Right kidney (tissue), 1 donor: ENCODE data around the gene SLC24A4.
"Not testable (repeated sequence)": the region's sequence is repeated elsewhere in the genome, so short reads cannot be mapped to it uniquely, and the experiment has no call there.

ENCODE experiments used
- DNase-seq: peaks from one replicate; pipeline ENCODE4 v3.0.0-alpha.2; 2016

SLC24A4 gene

DNA sequence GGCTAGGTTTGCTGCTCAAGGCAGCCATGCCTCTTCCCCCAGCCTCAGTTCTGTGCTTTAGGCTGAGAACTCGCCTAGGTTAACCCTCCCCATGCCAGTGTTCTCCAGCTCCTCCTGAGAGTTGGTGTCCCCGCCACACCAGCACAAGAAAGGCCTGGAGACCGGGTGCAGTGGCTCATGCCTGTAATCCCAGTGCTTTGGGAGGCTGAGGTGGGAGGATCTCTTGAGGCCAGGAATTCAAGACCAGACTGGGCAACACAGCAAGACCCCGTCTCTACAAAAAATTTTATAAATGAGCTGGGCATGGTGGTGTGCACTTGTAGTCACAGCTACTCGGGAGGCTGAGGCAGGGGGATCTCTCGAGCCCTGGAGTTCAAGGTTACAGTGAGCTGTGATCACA is 200.8 kb downstream of the SLC24A4 start:
- no peak for DNase-seq

DNA sequence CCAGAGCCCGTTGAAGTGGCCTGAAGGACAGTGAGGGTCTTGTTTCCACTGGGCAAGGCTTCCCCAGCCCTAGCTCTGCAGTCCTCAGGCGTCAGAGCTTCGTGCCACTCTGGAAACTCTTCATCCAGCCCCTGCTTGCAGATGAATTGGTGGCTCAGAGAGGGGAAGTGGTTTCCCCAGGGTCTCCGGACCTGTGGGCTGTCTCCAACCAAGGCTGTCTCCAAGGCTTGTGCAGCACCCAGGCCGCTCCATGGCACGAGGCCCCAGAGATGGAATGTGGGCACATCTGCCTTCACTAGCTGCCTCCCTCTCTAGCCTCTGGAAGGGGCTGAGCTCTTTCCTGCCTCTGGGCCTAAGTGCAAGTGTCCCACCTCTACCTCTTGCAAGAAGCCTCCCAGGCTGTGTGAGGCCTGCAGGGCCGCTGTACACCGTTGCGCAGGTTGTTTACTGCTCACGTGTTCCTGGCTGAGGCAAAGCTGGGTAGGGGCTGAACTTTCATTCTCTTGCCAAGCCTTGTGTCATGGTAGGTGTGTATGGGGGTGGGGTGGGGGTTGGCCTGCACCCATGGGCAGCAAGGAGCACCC is 201.7 kb downstream of the SLC24A4 start:
- DNase-seq: no peak

DNA sequence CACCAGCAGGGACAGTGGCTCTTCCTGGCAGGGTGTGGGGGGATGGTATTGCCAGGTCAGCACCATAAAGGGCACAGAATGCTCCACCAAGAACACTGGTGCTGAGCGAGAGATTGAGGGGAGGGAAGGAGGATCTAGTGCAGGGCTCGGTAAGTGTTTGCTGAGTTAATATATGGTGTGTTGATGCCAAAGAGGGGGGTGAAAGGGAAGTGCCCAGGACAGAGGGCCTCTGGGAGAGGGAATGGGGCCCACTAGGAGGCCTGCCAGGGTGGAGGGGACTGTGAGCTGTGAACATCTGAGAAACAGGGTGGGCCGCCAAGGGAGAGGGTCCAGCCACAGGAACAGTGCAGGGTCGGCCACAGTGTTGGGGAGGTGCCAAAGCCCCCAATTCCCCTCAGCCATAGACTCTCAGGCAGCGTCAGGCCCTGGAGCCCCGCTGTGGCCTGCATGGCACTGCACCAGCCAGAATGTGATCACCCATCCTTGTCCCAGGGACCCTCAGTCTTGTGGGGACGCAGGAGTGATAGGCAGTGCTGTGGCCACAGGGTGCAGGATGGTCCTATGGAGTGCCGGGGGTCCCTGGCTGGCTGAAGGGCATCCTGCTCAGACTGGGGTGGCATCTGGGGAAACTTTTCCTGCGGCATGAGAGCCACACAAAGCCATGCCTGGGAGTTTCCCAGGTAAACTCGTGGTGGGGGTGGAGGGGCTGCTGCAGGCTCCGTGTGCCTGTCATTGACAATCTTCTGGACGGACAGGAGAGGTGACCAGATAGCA is 202.5 kb downstream of the SLC24A4 start:
- DNase-seq: no peak

DNA sequence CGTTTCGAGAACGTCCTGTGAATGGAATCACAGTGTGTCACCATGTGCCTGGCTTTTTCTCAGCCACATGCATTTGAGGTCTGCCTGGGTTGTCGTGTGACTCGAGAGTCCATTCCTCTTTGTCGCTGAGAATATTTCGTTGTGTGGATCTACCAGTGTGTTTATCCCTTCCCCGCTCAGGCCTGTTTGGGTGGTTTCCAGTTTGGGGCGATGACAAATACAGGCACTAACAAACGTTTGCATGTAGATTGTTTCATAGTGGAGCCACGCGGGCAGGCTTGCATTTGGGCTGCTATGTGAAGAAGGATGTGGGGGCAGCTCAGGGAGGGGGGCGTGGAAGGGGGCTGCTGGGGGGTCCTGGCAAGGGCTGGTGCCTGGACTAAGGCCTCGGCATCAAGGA is 204.8 kb downstream of the SLC24A4 start:
- no peak for DNase-seq

DNA sequence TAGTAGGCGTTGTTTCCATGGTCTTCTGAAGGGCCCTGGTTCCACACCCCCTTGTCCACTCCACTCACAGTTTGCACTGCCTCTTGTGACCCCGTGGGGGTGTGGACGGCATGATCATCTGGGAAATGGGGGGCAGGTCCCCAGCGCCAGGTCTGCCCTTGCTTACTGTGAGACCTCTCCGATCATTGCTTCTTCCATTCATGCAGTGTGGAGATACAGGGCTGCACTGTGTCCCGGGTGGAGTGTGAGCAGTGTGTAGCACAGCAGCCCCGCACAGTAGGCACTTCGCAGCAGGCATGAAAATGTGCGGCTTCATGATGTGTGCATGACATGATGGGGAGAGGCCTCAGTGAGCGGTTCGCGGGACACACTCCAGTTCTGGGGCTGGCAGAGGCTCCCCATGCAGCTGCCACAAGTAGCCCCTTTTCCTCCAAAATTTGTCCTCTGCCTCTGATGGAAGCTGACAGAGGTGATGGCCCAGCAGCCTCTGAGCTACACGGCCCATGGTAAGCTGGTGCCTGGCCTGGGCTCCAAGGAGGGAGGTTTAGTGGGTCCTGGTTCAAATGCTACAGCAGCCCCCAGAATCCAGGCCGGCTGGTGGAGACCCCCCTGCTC is 205.6 kb downstream of the SLC24A4 start:
- no peak for DNase-seq

DNA sequence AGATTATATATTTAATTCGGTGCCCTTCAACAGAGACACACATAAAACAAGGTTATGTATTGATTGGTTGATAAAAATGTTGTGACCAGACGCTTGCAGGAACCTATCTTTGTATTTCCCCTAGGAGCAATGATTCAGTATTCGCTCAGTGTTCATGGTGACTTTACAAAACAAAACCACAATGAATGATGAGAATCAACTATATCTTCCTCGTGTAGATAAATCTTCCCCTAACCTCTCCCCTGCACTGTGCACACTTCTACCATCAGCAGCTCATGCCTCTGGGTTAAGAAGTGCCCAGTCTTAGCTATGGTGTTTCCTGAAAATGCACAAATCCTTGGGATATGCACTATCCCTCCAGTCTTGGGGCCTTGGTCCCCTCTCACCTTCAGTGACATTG is 206.9 kb downstream of the SLC24A4 start:
- DNase-seq: no peak

DNA sequence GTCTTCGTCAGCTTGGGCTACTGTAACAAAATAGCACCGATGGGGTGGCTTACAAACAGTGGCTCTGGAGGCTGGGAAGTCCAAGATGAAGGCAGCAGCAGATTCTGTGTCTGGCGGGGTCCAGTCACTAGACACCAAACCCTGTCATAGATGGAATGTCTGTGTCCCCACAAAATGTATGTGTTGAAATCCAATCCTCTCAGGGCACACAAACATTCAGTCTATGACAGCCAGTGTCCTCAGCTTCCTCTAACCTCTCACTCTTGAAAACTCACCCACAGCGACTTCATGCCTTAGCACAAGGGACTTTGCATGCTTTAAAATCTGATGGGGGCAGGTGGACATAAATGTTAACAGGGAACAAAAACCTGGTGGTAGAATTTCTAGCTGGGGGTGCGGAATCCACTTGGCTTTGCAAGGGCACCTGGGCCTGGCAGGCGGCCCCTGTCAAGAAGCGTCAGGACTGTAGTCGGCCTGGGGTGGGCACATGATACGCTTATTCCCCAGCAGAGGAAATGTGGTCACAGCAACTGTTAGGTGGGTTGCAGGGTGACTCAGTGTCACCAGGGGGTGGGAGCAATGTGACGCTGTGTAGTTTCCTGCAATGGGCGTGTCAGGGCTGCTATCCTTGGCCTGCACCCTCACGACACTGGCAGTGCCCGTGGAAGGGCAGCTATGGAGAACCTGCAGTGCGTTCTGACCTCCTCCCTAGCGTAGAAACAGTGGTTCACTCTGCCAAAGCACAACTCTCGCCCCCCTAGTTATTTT is 208.3 kb downstream of the SLC24A4 start:
- no peak for DNase-seq

DNA sequence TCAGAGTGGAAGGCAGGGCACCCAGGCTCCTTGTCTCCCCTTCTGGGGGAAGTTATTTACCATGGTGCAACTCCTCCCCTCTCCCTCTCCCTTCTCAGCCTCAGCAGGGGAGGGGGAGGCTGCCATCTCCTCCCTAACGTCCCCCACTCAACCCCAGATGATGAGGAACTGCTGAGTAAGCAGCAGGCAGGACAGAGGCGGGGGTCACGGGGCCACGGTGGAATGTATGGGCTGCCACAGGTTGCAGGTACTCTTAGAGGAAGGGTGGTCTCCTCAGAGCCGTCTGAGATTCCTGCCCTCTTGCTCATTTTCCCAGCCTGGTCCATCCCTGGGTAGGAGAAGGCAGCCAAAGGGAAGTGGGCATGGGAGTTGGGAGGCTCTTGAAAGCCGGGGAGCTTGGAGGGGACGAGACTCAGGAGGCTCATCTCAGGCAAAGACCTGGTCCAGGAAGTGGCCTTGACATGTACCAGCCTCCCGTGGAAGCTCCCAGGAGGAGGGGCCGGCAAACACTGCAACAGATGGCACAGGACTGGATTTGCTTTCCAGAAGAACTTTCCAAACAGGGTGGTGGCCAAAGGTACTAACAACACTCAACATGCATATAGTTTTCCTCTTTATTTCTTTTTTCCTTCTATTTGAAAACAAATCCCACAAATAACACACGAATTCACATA is 209.7 kb downstream of the SLC24A4 start:
- no peak for DNase-seq

DNA sequence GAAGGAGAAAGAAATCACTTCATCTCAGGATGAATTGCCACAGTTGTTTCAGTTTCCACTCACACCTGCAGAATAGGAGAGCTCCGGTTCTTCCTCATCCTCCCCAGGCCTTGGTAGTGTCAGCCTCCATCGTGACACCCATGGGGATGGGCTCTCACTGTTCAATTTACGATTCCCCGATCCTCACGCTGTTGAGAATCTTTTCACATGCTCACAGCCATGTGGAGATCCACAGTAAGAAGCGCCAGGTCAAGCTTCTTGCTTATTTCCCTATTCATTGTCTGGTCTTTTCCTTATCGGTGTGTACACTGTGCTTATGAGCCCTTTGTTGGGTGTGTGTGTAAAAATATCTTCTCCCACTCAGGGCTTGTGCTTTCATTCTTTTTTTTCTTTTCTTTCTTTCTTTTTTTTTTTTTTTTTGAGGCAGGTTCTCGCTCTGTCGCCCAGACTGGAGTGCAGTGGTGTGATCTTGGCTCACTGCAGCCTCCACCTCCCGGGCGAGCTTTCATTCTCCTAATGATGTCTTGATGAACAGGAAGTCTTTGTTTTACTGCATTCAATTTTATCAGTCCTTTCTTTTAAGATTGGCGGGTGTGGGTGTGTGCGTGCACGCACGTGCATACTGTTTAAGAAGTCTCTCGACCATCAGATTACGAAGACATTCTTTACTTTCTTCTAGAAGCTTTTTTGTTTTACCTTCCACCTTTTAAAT is 212.1 kb downstream of the SLC24A4 start:
- DNase-seq: no peak

DNA sequence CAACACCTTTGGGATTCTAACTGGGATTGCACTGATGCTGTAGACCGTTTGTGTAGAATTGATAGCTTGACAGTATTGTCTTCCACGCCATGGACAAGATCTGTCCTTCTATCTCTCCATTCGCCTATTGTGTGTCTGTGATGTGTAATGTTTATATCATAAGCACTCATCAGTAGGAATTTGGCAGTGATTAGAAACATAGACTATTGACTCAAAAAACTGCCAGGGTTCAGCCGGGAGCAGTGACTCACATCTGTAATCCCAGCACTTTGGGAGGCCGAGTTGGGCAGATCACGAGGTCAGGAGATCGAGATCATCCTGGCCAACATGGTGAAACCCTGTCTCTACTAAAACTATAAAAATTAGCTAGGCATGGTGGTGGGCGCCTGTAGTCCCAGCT is 213.3 kb downstream of the SLC24A4 start:
- DNase-seq: not testable (repeated sequence)

DNA sequence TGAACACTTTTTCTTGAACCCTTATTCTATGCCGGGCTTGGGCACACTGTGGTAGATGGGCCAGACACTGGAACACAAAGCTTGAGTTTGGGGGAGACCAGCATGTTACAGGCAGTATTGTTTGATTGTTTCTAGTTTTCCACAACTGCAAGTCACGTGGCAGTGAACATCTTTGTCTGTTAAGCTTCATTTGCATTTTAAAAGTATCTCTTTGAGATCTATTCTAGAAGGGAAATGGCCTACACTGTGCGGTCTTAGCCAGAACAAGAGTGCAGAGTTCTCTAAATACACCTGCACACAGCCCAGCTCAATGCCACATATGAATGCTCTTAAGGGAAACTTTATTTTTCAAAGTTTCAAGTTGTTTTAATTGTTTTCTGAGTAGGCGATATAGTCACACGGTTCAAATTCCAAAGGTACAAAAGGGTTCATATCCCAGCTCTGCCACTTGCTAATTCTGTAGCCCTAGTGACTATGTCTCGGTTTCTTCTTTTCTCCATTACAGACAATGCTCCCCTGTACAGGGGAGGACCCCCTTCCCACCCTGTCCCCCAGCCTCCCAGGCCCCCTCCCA is 215.5 kb downstream of the SLC24A4 start:
- no peak for DNase-seq

DNA sequence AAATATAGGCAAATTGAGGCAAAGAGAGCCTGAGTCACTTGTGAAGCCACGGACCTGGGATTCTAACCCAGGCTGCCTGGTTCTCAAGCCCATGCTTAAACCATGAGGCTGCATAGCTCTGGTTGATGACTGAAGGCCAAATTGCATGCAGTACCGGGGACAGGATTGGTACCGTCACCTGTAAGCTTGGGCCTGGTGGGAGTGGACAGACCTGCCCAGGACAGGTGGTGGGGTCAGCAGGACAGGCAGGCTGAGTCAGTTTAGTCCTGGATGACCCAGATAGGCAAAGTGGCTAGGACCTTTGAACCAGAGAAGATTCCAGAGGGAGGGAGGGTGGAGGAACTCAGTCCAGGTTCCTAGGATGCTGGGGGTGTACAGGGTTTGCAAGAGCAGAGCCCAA is 216.5 kb downstream of the SLC24A4 start:
- DNase-seq: no peak

DNA sequence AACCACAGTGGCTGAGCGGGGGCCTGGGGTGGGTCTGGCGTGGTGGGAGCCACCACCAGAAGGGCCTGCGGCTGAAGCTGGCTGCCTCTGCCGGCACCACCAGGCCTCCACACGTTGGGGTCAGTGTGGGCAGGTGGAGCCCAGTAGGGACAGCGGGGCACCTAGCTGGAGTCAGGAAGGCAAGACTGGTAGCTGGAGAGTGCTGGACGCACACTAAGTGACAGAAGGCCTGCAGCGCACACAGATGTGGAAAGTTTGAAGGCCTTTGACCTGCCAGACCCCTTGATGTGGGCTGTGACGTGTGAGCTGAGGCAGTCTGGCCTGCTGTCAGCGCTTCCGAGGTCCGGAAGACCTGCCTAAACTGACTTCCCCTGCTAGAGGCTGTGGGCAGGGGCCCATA is 216.9 kb downstream of the SLC24A4 start:
- no peak for DNase-seq

DNA sequence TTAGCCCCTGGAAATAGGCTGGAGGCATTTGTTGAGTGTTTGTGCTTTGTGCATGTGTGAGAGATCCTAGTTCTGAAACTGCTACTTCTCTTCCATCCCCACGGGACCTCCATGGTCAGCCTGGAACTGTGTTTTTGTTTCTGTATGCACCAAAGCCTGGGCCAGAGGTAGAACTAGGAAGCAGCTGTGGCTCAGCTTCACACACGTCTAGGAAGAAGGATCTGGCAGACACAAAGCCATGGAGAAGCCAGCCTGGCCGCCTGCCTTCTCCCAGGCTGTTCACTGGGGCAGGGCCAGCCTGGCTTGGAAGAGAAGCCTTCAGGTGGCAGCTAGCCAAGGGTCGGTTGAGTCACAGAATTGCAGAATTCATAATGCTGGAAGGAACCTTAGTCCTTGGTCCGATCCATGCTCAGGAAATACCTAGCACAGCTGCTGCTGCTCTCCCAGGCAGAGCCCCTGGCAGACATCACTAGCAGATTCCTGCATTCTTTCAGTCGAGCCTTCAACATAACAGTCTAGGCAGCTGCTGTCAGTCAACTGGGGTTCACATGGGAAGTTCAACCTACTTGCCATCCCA is 217.6 kb downstream of the SLC24A4 start:
- DNase-seq: no peak

DNA sequence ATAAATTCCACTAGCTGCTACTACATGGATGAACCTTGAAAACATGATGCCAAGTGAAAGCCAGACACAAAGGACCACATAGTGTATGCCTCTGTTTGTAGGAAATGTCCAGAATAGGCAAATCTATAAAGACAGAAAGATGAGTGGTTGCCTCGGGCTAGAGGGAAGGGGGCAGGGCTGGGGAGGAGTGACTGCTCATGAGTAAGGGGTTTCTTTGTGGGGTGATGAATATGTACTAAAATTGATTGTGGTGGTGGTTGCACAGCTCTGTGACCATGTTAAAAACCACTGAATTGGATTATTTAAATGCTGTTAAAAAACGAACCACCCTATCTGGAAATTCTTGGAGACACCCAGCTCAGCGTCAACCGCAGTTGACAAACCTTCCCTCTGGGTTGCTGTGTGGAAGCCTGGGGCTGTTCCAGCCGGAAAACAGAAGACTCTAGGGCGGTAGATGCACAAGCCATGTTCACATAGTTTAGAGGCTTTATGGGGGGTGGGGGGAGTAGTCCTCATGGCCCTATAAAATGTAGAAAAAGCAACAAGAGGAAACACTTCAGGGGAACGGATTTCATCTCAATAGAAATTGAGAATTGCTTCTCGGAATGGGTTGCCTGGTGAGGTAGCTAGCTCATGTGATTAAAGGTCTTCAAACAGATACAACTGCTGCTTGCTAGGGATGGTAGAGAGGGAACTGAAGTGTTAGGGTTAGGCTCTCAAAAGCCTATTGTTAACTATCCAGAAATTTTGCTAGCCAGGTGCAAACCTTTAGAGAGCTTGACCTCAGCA is 220.0 kb downstream of the SLC24A4 start:
- DNase-seq: no peak

DNA sequence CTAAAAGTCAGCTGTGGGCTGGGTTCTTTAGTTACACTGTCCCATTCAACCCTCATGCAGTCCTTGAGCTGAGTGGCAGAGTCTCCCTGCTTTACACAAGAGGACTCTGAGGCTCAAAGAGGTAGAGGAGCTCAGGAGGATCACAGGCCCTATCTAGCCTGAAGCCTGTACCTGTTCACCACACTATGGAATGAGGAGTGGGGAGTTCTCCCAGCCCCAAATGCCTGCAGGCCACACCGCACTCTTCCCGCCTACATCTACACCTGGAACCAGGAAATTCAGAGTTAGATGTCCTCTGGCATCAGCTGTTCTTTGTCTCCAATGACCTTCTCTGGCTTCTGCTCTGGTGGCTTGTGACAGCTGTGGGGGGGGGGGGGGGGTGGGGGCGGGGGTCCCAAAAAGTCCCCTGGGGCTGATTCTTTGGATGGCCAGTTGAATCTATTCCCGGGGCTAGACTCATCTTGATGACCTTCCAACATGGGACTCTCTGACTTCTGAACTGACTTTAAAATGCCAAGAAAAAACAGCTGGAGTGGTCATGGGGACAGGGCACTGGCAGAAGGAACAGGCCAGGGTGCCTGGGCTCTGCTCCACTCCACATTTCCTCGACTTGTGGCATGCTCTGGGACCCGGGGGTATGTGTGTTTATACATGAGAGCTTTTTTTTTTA is 221.2 kb downstream of the SLC24A4 start:
- no peak for DNase-seq

DNA sequence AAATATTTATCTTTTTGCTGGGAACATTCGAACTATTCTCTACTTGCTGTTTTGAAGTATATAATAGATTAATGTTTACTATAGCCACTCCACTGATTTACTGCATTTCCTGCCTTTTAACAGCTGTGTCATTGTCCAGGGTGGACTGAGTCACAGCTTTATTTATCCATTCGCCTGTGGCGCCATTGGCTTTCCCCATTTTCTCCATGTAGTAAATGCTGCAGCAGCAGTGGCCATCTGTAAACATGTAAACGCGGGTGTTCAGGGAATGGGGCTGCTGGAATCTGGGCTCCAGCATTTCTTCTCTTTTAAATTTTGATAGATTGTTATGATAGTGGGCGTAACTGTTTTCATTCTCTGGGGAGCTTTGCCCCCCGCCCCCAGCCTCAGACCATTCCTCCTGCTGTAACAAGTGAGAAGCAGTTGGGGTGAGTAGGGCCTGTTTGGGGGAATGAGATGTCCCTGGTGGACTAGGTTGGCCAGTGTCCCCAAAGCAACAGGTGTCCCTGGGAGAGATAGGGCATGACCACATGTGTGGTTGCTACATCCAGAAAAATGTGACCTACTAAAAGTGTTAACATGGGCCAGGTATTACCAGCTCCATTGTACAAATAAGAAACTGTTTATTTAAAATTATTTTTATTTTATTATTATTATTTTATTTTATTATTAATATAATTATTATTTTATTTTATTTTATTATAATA is 223.5 kb downstream of the SLC24A4 start:
- peak; percentile 19 for DNase-seq

DNA sequence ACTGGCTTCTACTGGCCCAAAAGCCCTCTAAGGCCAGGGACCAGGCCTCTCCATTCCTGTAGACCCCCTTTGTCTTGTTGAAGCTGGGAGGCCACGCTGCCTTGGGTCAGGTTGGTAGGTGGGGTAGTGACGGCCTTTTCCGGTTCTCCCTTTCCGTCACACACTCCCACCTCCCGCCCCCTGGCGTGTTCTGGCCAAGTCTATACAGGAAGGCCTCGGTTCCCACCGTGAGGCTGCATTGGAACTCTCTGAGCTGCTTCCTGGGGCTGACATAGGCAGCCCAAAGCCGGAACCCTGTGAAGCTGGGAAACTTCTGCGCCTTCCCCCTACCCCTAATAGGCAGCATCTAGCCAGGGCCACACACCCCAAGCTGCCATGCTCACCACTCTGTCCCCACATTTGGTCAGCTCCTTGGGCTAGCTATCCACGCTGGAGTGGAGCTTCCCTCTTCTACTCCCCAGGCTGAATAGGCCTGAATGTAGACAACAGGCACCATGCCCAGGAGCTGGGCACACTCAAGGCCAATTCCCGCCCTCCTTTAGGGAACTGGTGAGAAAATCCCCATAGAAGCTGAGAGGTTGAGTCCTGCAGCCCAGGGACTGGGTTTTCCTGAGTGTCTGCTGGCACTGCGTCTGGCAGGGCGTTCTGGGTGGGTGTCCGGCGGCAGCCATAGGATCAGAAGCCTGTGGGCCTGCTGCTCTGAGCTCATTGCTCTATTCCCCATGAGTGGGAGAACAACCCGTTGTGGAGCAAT is 226.3 kb downstream of the SLC24A4 start:
- DNase-seq: no peak
